Measurements from ENCODE around the gene HNRNPD. TPM values are rescaled to one million over a fixed set of nuclear protein-coding genes. Genes with fewer than 3 reads are reported as not detected.
"Not testable (repeated sequence)": the region's sequence is repeated elsewhere in the genome, so short reads cannot be mapped to it uniquely, and the experiment has no call there.

The HNRNPD gene
- total and polyA plus RNA-seq, 2 of the 13 experiments (the other 11 are each of a cell fraction or from before 2014, with no cell fraction given): 64.0 to 69.7 TPM

DNA sequence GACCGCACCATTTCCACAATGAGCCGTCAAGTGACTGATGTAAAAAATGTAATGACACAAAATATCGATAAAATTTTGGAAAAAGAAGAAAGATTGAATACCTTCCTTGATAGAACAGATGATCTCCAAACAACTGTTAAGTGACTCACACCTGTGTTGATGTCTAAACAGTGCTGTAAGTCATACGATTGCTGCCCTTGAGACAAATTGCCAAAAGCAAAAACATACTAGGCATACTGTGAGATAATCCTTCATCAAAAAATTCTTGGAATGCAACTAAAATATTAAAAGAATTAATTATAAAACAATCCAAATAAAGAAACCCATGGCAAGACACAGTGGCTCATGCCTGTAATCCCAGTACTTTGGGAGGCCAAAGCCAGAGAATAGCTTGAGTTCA, 53.4 kb downstream of the HNRNPD start (continued):
- no peak for TF ChIP-seq ZSCAN12 (CRISPR knock-in tag; IDR thresholded peaks at IDR 0.05)
- TF ChIP-seq HDAC2 (CRISPR knock-in tag; IDR thresholded peaks at IDR 0.05): no peak
- TF ChIP-seq, protein P1, sequence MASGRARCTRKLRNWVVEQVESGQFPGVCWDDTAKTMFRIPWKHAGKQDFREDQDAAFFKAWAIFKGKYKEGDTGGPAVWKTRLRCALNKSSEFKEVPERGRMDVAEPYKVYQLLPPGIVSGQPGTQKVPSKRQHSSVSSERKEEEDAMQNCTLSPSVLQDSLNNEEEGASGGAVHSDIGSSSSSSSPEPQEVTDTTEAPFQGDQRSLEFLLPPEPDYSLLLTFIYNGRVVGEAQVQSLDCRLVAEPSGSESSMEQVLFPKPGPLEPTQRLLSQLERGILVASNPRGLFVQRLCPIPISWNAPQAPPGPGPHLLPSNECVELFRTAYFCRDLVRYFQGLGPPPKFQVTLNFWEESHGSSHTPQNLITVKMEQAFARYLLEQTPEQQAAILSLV (CRISPR knock-in tag; IDR thresholded peaks at IDR 0.05; ENCODE audit: borderline replicate concordance): no peak
- TF ChIP-seq ZNF33B (CRISPR knock-in tag; IDR thresholded peaks at IDR 0.05): no peak
- no peak for TF ChIP-seq TP53 (CRISPR knock-in tag; conservative IDR thresholded peaks at IDR 0.05)
- TF ChIP-seq, protein P2, sequence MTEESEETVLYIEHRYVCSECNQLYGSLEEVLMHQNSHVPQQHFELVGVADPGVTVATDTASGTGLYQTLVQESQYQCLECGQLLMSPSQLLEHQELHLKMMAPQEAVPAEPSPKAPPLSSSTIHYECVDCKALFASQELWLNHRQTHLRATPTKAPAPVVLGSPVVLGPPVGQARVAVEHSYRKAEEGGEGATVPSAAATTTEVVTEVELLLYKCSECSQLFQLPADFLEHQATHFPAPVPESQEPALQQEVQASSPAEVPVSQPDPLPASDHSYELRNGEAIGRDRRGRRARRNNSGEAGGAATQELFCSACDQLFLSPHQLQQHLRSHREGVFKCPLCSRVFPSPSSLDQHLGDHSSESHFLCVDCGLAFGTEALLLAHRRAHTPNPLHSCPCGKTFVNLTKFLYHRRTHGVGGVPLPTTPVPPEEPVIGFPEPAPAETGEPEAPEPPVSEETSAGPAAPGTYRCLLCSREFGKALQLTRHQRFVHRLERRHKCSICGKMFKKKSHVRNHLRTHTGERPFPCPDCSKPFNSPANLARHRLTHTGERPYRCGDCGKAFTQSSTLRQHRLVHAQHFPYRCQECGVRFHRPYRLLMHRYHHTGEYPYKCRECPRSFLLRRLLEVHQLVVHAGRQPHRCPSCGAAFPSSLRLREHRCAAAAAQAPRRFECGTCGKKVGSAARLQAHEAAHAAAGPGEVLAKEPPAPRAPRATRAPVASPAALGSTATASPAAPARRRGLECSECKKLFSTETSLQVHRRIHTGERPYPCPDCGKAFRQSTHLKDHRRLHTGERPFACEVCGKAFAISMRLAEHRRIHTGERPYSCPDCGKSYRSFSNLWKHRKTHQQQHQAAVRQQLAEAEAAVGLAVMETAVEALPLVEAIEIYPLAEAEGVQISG (CRISPR knock-in tag; IDR thresholded peaks at IDR 0.05): no peak
- no peak for TF ChIP-seq SALL1 (CRISPR knock-in tag; IDR thresholded peaks at IDR 0.05)
- no peak for TF ChIP-seq PCBP1 (IDR thresholded peaks at IDR 0.05; ENCODE audit: borderline replicate concordance, low read depth, low read length)
- no peak for TF ChIP-seq MAFK (conservative IDR thresholded peaks at IDR 0.05 in 1 of 2, IDR thresholded peaks at IDR 0.05 in 1 of 2; ENCODE audit: low read length in 2 of 2)
- TF ChIP-seq ZNF737 (CRISPR knock-in tag; IDR thresholded peaks at IDR 0.05; ENCODE audit: borderline replicate concordance): no peak

DNA sequence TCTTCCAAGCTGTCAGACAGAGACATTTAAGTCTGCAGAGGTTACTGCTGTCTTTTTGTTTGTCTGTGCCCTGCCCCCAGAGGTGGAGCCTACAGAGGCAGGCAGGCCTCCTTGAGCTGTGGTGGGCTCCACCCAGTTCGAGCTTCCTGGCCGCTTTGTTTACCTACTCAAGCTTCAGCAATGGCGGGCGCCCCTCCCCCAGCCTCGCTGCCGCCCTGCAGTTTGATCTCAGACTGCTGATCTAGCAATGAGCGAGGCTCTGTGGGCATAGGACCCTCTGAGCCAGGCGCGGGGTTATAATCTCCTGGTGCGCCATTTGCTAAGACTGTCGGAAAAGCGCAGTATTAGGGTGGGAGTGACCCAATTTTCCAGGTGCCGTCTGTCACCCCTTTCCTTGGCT, 70.7 kb downstream of the HNRNPD start:
- 79% methylated on average over 3 of the region's 13 CpGs for WGBS (ENCODE audit: low lambda C conversion rate)
- H3K36me3 ChIP-seq (replicated peaks in 1 of 2; ENCODE audit: control insufficient read depth in 1 of 2, insufficient read depth in 2 of 2, low read length in 2 of 2); H3K27me3 ChIP-seq (ENCODE audit: control insufficient read depth in 1 of 2, insufficient read depth in 2 of 2, low read length in 2 of 2); DNase-seq (ENCODE audit: low spot score); H3K9ac ChIP-seq (ENCODE audit: insufficient read depth, low read depth, low read length); H3K27ac ChIP-seq (ENCODE audit: extremely low read length, insufficient read depth, low read length); H2AFZ ChIP-seq (ENCODE audit: low read length); intact Hi-C loops (cut with micrococcal nuclease; ENCODE audit: unreplicated experiment); BruUV-seq (replicated peaks); H4K20me1 ChIP-seq (ENCODE audit: insufficient read depth, low read length); H3K79me2 ChIP-seq (ENCODE audit: insufficient read depth, low read length); H3K9me3 ChIP-seq (ENCODE audit: low read length); in situ Hi-C loops (cut with HindIII; ENCODE audit: extremely low pct_ligation_motif_present, low pct_unique_long_range_greater_than_20kb); H3K4me3 ChIP-seq (replicated peaks in 1 of 3; ENCODE audit: insufficient read depth in 1 of 3, low read depth in 2 of 3, low read length in 3 of 3); ATAC-seq; CTCF ChIA-PET (ENCODE audit: low intra/inter-chr PET ratio, low total read pairs); H3K4me1 ChIP-seq (ENCODE audit: insufficient read depth, low read length); POLR2A ChIA-PET; FAIRE-seq: not testable (repeated sequence)
- H3K4me2 ChIP-seq (ENCODE audit: low read depth, low read length): peak overlapping the region; percentile 32; the same call in 1 of the 2 replicates
- TF ChIP-seq FOXA3 (CRISPR knock-in tag; IDR thresholded peaks at IDR 0.05) (peak; percentile 28; the same call in 1 of the 2 replicates), HOXA3 (CRISPR knock-in tag; IDR thresholded peaks at IDR 0.05) (peak; percentile 54; the same call in 1 of the 2 replicates), GABPB1 (CRISPR knock-in tag; IDR thresholded peaks at IDR 0.05) (0 out of 2 replicates have a peak, but pooled peaks have one; percentile 13), KDM2A (CRISPR knock-in tag; IDR thresholded peaks at IDR 0.05; ENCODE audit: borderline replicate concordance, low read depth) (peak; percentile 33; the same call in 1 of the 2 replicates)
- TF ChIP-seq, protein P3, sequence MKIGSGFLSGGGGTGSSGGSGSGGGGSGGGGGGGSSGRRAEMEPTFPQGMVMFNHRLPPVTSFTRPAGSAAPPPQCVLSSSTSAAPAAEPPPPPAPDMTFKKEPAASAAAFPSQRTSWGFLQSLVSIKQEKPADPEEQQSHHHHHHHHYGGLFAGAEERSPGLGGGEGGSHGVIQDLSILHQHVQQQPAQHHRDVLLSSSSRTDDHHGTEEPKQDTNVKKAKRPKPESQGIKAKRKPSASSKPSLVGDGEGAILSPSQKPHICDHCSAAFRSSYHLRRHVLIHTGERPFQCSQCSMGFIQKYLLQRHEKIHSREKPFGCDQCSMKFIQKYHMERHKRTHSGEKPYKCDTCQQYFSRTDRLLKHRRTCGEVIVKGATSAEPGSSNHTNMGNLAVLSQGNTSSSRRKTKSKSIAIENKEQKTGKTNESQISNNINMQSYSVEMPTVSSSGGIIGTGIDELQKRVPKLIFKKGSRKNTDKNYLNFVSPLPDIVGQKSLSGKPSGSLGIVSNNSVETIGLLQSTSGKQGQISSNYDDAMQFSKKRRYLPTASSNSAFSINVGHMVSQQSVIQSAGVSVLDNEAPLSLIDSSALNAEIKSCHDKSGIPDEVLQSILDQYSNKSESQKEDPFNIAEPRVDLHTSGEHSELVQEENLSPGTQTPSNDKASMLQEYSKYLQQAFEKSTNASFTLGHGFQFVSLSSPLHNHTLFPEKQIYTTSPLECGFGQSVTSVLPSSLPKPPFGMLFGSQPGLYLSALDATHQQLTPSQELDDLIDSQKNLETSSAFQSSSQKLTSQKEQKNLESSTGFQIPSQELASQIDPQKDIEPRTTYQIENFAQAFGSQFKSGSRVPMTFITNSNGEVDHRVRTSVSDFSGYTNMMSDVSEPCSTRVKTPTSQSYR (CRISPR knock-in tag; IDR thresholded peaks at IDR 0.05; ENCODE audit: borderline replicate concordance): peak; percentile 87

All from HepG2 (cell line).